Tibial nerve (tissue), 4 donors: ENCODE data around the gene GPHN. TPM values are rescaled to one million over a fixed set of nuclear protein-coding genes. Genes with fewer than 3 reads are reported as not detected.
"Not testable (repeated sequence)": the region's sequence is repeated elsewhere in the genome, so short reads cannot be mapped to it uniquely, and the experiment has no call there.

ENCODE experiments used
- DNase-seq, 2 donors: peaks; one replicate each; pipeline ENCODE4 v3.0.0-alpha.2; 2019; ENCODE audit warnings: low spot score in 2 of 2
- H3K27ac ChIP-seq, 4 donors: fragments of 200-600 bp; sonication (generic) in 3 of 4; one replicate each; pipeline ENCODE4 v1.5.1; 2017 to 2019; ENCODE audit warnings: mild to moderate bottlenecking in 1 of 4
- H3K27me3 ChIP-seq, 2 donors: fragments of 200-600 bp; sonication (generic) in 1 of 2; one replicate each; pipeline versions ENCODE4 v1.5.1 to v1.6.0; 2017 to 2019
- H3K36me3 ChIP-seq, 3 donors: fragments of 200-600 bp; sonication (generic); one replicate each; pipeline ENCODE4 v1.5.1; 2018 to 2019
- H3K4me1 ChIP-seq, 4 donors: fragments of 200-600 bp; sonication (generic) in 3 of 4; one replicate each; pipeline ENCODE4 v1.5.1; 2017 to 2019
- H3K4me3 ChIP-seq, 4 donors: fragments of 200-600 bp; sonication (generic) in 3 of 4; one replicate each; pipeline ENCODE4 v1.5.1; 2017 to 2019; ENCODE audit warnings: mild to moderate bottlenecking in 1 of 4, moderate library complexity in 1 of 4
- H3K9me3 ChIP-seq, 4 donors: fragments of 200-600 bp; sonication (generic) in 3 of 4; one replicate each; pipeline ENCODE4 v1.5.1; 2017 to 2019
- CTCF ChIP-seq, 5 experiments: fragments of 200-600 bp in 3 of 5; fragments of 450-650 bp in 2 of 5; sonication (generic) in 3 of 5; IDR thresholded peaks; one replicate each; pipeline ENCODE4 v1.5.1; 2016 to 2019; ENCODE audit warnings: antibody characterized with exemption in 5 of 5, mild to moderate bottlenecking in 3 of 5, moderate library complexity in 2 of 5
- EP300 ChIP-seq, 2 donors: sonication (generic); formaldehyde crosslinking; IDR thresholded peaks; one replicate each; pipeline ENCODE4 v1.6.1; 2017; ENCODE audit warnings: antibody characterized with exemption in 2 of 2, mild to moderate bottlenecking in 1 of 2
- POLR2A ChIP-seq, 2 donors: fragments of 450-650 bp; IDR thresholded peaks; one replicate each; pipeline ENCODE4 v1.6.1; 2017; ENCODE audit warnings: antibody characterized with exemption in 2 of 2, mild to moderate bottlenecking in 2 of 2, moderate library complexity in 2 of 2
- WGBS, 2 donors: methylation state at CpG; one replicate each; pipeline ENCODE4 v1.1.5; 2018; 5-methylcytosine and 5-hydroxymethylcytosine counted together
- total RNA-seq, 4 donors: library from RNA; depleted of rRNA; stranded (reverse); fragments of >200 nt; gene quantifications; one replicate each; pipeline ENCODE4 v1.1.0, GENCODE V29; 2016

The GPHN gene
- total RNA-seq, 4 donors from 2014 or later: 16.3 to 73.0 (median 36.8) TPM

- Histone ChIP-seq H3K9me3 (peaks cover 0 to 13% (median 0%) of the 10 kb centered on the region in 4 donors), H3K27me3 (no peaks in the 10 kb centered on the region), H3K4me3 (no peak overlapping the region), H3K27ac (no peak overlapping the region), H3K4me1 (no peaks in the 10 kb centered on the region), H3K36me3 (peaks cover 0 to 6% (median 0%) of the 10 kb centered on the region in 3 donors)
- no peak for DNase-seq
- 84 to 91% methylated on average over 1 of the region's 1 CpG for WGBS, 2 donors
- TF ChIP-seq EP300 (IDR thresholded peaks at IDR 0.05) (no peak), CTCF (IDR thresholded peaks at IDR 0.05) (no peak), POLR2A (IDR thresholded peaks at IDR 0.05) (no peak)
Observed at GRCh38 chr14:66724996-66725395, 217.0 kb downstream of the GPHN start.

- H3K27me3 ChIP-seq, H3K27ac ChIP-seq, H3K4me1 ChIP-seq, H3K36me3 ChIP-seq, H3K4me3 ChIP-seq, DNase-seq: not testable (repeated sequence)
- peaks cover 0 to 13% (median 0%) of the 10 kb centered on the region in 4 donors for H3K9me3 ChIP-seq
- WGBS, 2 donors: 96 to 100% methylated on average over 1 of the region's 1 CpG
Observed at GRCh38 chr14:66731298-66731697, 223.4 kb downstream of the GPHN start.

- no peak overlapping the region for H3K27ac ChIP-seq
- no peak overlapping the region for H3K4me3 ChIP-seq
- no peaks in the 10 kb centered on the region for H3K36me3 ChIP-seq
- H3K27me3 ChIP-seq: no peaks in the 10 kb centered on the region
- no peak for DNase-seq
- H3K4me1 ChIP-seq: peaks cover 0 to 5% (median 0%) of the 10 kb centered on the region in 4 donors
- no peak for TF ChIP-seq EP300 (IDR thresholded peaks at IDR 0.05)
- no peak for TF ChIP-seq POLR2A (IDR thresholded peaks at IDR 0.05)
- no peak for TF ChIP-seq CTCF (IDR thresholded peaks at IDR 0.05)
- peaks cover 0 to 21% (median 5%) of the 10 kb centered on the region in 4 donors for H3K9me3 ChIP-seq
Observed at GRCh38 chr14:66735853-66736252, 227.9 kb downstream of the GPHN start.

GRCh38 chr14:66739826-66740225 lies 231.9 kb downstream of the GPHN start:
- H3K27me3 ChIP-seq: no peaks in the 10 kb centered on the region
- no peak for DNase-seq
- TF ChIP-seq POLR2A (IDR thresholded peaks at IDR 0.05) (no peak), CTCF (IDR thresholded peaks at IDR 0.05) (no peak), EP300 (IDR thresholded peaks at IDR 0.05) (no peak)
- peaks cover 0 to 5% (median 0%) of the 10 kb centered on the region in 4 donors for H3K4me1 ChIP-seq
- no peak overlapping the region for H3K27ac ChIP-seq
- H3K4me3 ChIP-seq: no peak overlapping the region
- H3K9me3 ChIP-seq: peaks cover 0 to 21% (median 5%) of the 10 kb centered on the region in 4 donors
- H3K36me3 ChIP-seq: peaks cover 0 to 5% (median 0%) of the 10 kb centered on the region in 3 donors

GRCh38 chr14:66745078-66745477 lies 237.1 kb downstream of the GPHN start:
- Histone ChIP-seq H3K4me1 (peaks cover 0 to 12% (median 0%) of the 10 kb centered on the region in 4 donors), H3K27me3 (no peaks in the 10 kb centered on the region), H3K4me3 (no peak overlapping the region), H3K27ac (no peak overlapping the region), H3K9me3 (peaks cover 0 to 3% (median under 1%) of the 10 kb centered on the region in 4 donors), H3K36me3 (peaks cover 0 to 5% (median 0%) of the 10 kb centered on the region in 3 donors)
- no peak for DNase-seq
- 96 to 100% methylated on average over 1 of the region's 1 CpG for WGBS, 2 donors
- TF ChIP-seq EP300 (IDR thresholded peaks at IDR 0.05) (no peak), POLR2A (IDR thresholded peaks at IDR 0.05) (no peak), CTCF (IDR thresholded peaks at IDR 0.05) (no peak)
